Ascending aorta (tissue), 2 donors: Measurements from ENCODE around the gene PDZRN3. TPM values are rescaled to one million over a fixed set of nuclear protein-coding genes. Genes with fewer than 3 reads are reported as not detected.

ENCODE experiments used
- DNase-seq, 2 donors: peaks; one replicate each; pipeline ENCODE4 v3.0.0-alpha.2; 2019; ENCODE audit warnings: low spot score in 2 of 2
- H3K27ac ChIP-seq, 2 donors: fragments of 200-600 bp; sonication (generic); one replicate each; pipeline ENCODE4 v1.5.1; 2016 to 2017; ENCODE audit warnings: mild to moderate bottlenecking in 1 of 2
- H3K27me3 ChIP-seq: fragments of 200-600 bp; sonication (generic); one replicate; pipeline ENCODE4 v1.5.1; 2017
- H3K36me3 ChIP-seq, 2 donors: fragments of 200-600 bp; sonication (generic); one replicate each; pipeline ENCODE4 v1.5.1; 2016
- H3K4me1 ChIP-seq, 2 donors: fragments of 200-600 bp; sonication (generic); one replicate each; pipeline ENCODE4 v1.5.1; 2016 to 2017; ENCODE audit warnings: mild to moderate bottlenecking in 1 of 2
- H3K4me3 ChIP-seq, 2 donors: fragments of 200-600 bp; sonication (generic); one replicate each; pipeline ENCODE4 v1.5.1; 2016 to 2017; ENCODE audit warnings: mild to moderate bottlenecking in 1 of 2
- H3K9me3 ChIP-seq, 2 donors: fragments of 200-600 bp; sonication (generic); one replicate each; pipeline ENCODE4 v1.5.1; 2016
- CTCF ChIP-seq, 3 experiments: fragments of 200-600 bp in 2 of 3; fragments of 450-650 bp in 1 of 3; sonication (generic) in 2 of 3; IDR thresholded peaks; one replicate each; pipeline ENCODE4 v1.5.1; 2016 to 2019; ENCODE audit warnings: antibody characterized with exemption in 3 of 3, mild to moderate bottlenecking in 1 of 3, moderate library complexity in 1 of 3
- intact Hi-C: fragments of 100-400 bp; cut with DNase I; formaldehyde crosslinking; loops from one replicate; pipeline ENCODE4 v1.15.1; 2023
- total RNA-seq: library from RNA; depleted of rRNA; stranded (reverse); fragments of >200 nt; gene quantifications from one replicate; pipeline ENCODE4 v1.1.0, GENCODE V29; 2016

The PDZRN3 gene
- total RNA-seq, 1 donor from 2014 or later, result 71.9 TPM

GRCh38 chr3:73602170-73602569 is 22.6 kb downstream of the PDZRN3 start:
- Histone ChIP-seq H3K27ac (no peak overlapping the region), H3K27me3 (no peaks in the 10 kb centered on the region), H3K4me1 (peaks cover 4 to 58% of the 10 kb centered on the region in 2 donors), H3K9me3 (no peaks in the 10 kb centered on the region), H3K36me3 (peaks cover 7 to 10% of the 10 kb centered on the region in 2 donors), H3K4me3 (no peak overlapping the region)
- no peak for DNase-seq
- intact Hi-C loops, result no loop called here
- TF ChIP-seq CTCF (IDR thresholded peaks at IDR 0.05), result no peak

- Histone ChIP-seq H3K27me3 (no peaks in the 10 kb centered on the region), H3K4me3 (no peak overlapping the region), H3K4me1 (peaks cover 4 to 54% of the 10 kb centered on the region in 2 donors), H3K9me3 (no peaks in the 10 kb centered on the region), H3K36me3 (peaks cover 7 to 10% of the 10 kb centered on the region in 2 donors), H3K27ac (peak overlapping the region; percentile 31 to 37)
- TF ChIP-seq CTCF (IDR thresholded peaks at IDR 0.05), result no peak
- DNase-seq, result no peak
- intact Hi-C loops, result no loop called here
Observed at GRCh38 chr3:73601481-73601880, 23.3 kb downstream of the PDZRN3 start.

GRCh38 chr3:73601011-73601410 is 23.7 kb downstream of the PDZRN3 start:
- H3K4me1 ChIP-seq, result peaks cover 4 to 49% of the 10 kb centered on the region in 2 donors
- TF ChIP-seq CTCF (IDR thresholded peaks at IDR 0.05), result no peak
- H3K4me3 ChIP-seq, result peak overlapping the region in 1 of 2 donors; percentile 9
- intact Hi-C loops, result no loop called here
- H3K27me3 ChIP-seq, result no peaks in the 10 kb centered on the region
- H3K27ac ChIP-seq, result peak overlapping the region; percentile 31 to 37
- H3K36me3 ChIP-seq, result peaks cover 7 to 10% of the 10 kb centered on the region in 2 donors
- DNase-seq, result no peak
- H3K9me3 ChIP-seq, result no peaks in the 10 kb centered on the region

DNA sequence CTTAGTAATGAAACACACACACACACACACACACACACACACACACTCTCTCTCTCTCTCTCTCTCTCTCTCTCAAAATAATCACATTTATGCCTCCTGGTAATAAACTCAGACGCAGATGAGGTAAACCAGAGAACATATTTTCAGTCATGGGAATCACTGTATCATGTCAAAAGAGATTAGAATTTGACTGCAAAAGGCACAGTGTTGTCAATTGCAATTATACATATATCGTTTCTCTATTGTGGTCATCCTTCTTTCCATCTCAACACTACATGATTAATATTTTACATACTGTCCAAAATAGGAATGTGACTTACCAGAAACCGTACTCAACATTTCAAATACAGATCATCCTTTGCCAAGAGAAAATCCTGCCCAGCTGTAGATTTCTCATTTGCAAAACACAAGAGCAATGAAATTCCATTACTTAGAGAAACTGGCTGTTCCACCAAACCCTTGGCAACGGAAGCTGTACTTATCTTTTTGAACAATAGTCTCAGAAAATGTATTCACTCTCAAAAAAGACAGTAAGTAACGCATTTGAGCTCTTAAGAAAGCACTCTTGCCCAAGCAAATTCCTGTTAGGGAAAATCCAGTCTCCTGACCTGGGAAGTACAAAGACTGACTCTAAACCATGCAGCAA is 24.3 kb downstream of the PDZRN3 start:
- Histone ChIP-seq H3K27me3 (no peaks in the 10 kb centered on the region), H3K4me3 (no peak overlapping the region), H3K36me3 (peaks cover 7 to 10% of the 10 kb centered on the region in 2 donors), H3K27ac (peak overlapping the region; percentile 31 to 37), H3K4me1 (peaks cover 4 to 48% of the 10 kb centered on the region in 2 donors), H3K9me3 (no peaks in the 10 kb centered on the region)
- no peak for DNase-seq
- TF ChIP-seq CTCF (IDR thresholded peaks at IDR 0.05), result no peak
- intact Hi-C loops, result no loop called here

DNA sequence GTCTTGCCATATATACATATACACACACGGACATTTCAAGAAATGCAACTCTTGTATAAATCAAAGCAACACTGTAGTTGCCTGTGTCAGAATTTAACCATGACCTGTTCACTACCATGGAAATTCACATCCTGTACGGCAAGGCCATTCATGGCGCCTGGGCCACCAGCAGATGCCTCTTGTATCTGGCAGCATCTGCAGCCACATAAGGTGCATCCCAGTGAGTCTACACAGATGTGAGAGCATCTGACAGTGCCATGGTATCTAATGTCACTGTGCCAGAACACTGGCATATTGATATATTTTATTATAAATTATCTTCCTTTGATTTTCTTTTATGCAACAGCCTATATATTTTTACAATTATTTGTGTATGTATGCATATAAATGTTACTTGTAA is 25.1 kb downstream of the PDZRN3 start:
- Histone ChIP-seq H3K9me3 (no peaks in the 10 kb centered on the region), H3K4me3 (no peak overlapping the region), H3K27me3 (no peaks in the 10 kb centered on the region), H3K4me1 (peaks cover 4 to 40% of the 10 kb centered on the region in 2 donors), H3K36me3 (peaks cover 7 to 10% of the 10 kb centered on the region in 2 donors), H3K27ac (peak overlapping the region in 1 of 2 donors; percentile 7)
- intact Hi-C loops, result no loop called here
- DNase-seq, result no peak
- TF ChIP-seq CTCF (IDR thresholded peaks at IDR 0.05), result no peak
